NT2/D1 (cell line): ENCODE measurements around the gene SPATA32.

Experiments used
- SUZ12 ChIP-seq: IDR thresholded peaks from 2 replicates; pipeline ENCODE4 v1.6.1; 2011; ENCODE audit not compliant: insufficient read length, insufficient read depth; ENCODE audit errors: extremely low read depth
- YY1 ChIP-seq: IDR thresholded peaks from 2 replicates; pipeline ENCODE4 v1.6.1; 2011; ENCODE audit not compliant: insufficient read length, insufficient read depth
- ZNF274 ChIP-seq: IDR thresholded peaks from 2 replicates; pipeline ENCODE4 v1.6.1; 2011; ENCODE audit warnings: mild to moderate bottlenecking, low read depth, low read length

- TF ChIP-seq YY1 (no peak), SUZ12 (no peak), ZNF274 (no peak)
Measured at GRCh38 chr17:45302649-45303173, 40.8 kb upstream of the SPATA32 start.
